ENCODE results near the gene LRRC58.
"Not testable (repeated sequence)": the region's sequence is repeated elsewhere in the genome, so short reads cannot be mapped to it uniquely, and the experiment has no call there.

Gene LRRC58

GRCh38 chr3:120331076-120331475 is 18.1 kb downstream of the LRRC58 start:
- TF ChIP-seq POLR2AphosphoS5 (IDR thresholded peaks at IDR 0.05; ENCODE audit: borderline replicate concordance, low read depth, low read length) (no peak), FOXP2 (optimal IDR thresholded peaks at IDR 0.05; ENCODE audit: control extremely low read depth, extremely low read length, insufficient read depth) (no peak), EZH2 (IDR thresholded peaks at IDR 0.05) (no peak)
- Histone ChIP-seq H3K36me3 (ENCODE audit: insufficient read depth, low read length) (peaks cover 82% of the 10 kb centered on the region), H3K9me3 (ENCODE audit: low read depth, low read length) (no peaks in the 10 kb centered on the region)

DNA sequence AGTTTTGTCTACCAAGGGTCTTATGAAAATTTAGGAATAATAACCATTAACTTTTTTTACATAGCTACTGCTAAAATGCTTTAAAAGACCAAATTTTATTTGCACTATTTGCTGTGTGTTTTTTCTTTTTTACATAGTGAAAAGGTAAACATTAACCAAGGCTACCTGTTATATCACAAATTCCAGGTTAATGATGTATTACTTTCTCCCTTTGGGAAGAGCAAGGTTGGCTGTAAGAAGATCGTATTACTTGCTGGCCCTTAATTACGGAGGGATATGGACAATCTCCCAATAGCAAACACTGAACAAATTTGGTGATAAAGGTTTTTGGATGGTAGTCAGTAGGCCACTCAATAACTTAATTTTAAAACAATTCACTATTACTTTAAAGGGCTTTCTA is 22.4 kb downstream of the LRRC58 start:
- no peak overlapping the region for H3K9ac ChIP-seq (ENCODE audit: insufficient read length)
- TF ChIP-seq EZH2 (IDR thresholded peaks at IDR 0.05), result no peak
- no peak for TF ChIP-seq FOXP2 (optimal IDR thresholded peaks at IDR 0.05; ENCODE audit: control extremely low read depth, extremely low read length, insufficient read depth)
- TF ChIP-seq POLR2AphosphoS5 (IDR thresholded peaks at IDR 0.05; ENCODE audit: borderline replicate concordance, low read depth, low read length), result no peak
- H3K36me3 ChIP-seq (ENCODE audit: insufficient read depth, low read length), result peaks cover 65% of the 10 kb centered on the region
- H3K4me3 ChIP-seq, result no peak overlapping the region
- H3K9me3 ChIP-seq (ENCODE audit: low read depth, low read length), result no peaks in the 10 kb centered on the region
- H3K27ac ChIP-seq, result no peak overlapping the region
- no peak for DNase-seq (ENCODE audit: low read depth, low spot score)

More at GRCh38 chr3:120331076-120331475, 18.1 kb downstream of the LRRC58 start:
- H3K9ac ChIP-seq (ENCODE audit: insufficient read length), result no peak overlapping the region
- H3K27ac ChIP-seq, result no peak overlapping the region
- H3K4me3 ChIP-seq, result no peak overlapping the region
- no peak for DNase-seq (ENCODE audit: low read depth, low spot score)

- H3K9ac ChIP-seq (ENCODE audit: insufficient read length), result no peak overlapping the region
- H3K4me3 ChIP-seq, result no peak overlapping the region
- H3K36me3 ChIP-seq (ENCODE audit: insufficient read depth, low read length), result peaks cover 47% of the 10 kb centered on the region
- no peaks in the 10 kb centered on the region for H3K9me3 ChIP-seq (ENCODE audit: low read depth, low read length)
- no peak overlapping the region for H3K27ac ChIP-seq
- TF ChIP-seq EZH2 (IDR thresholded peaks at IDR 0.05) (no peak), FOXP2 (optimal IDR thresholded peaks at IDR 0.05; ENCODE audit: control extremely low read depth, extremely low read length, insufficient read depth) (no peak), POLR2AphosphoS5 (IDR thresholded peaks at IDR 0.05; ENCODE audit: borderline replicate concordance, low read depth, low read length) (no peak)
- no peak for DNase-seq (ENCODE audit: low read depth, low spot score)
Observed at GRCh38 chr3:120324190-120324589, 25.0 kb downstream of the LRRC58 start.

DNA sequence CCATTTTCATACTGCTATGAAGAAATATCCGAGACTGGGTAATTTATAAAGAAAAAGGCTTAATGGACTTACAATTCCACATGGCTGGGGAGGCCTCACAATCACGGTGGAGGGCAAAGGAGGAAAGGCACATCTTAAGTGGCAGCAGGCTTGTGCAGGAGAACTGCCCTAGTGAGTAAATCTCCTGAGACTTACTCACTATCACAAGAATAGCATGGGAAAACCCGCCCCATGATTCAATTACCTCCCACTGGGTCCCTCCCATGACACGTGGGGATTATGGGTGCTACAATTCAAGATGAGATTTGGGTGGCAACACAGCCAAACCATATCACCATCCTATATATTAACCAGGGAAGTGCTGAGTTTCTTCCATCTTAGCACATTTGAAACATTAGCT is 25.4 kb downstream of the LRRC58 start:
- peaks cover 45% of the 10 kb centered on the region for H3K36me3 ChIP-seq (ENCODE audit: insufficient read depth, low read length)
- not testable (repeated sequence) for H3K9me3 ChIP-seq (ENCODE audit: low read depth, low read length); H3K9ac ChIP-seq (ENCODE audit: insufficient read length); H3K27ac ChIP-seq; DNase-seq (ENCODE audit: low read depth, low spot score); H3K4me3 ChIP-seq

DNA sequence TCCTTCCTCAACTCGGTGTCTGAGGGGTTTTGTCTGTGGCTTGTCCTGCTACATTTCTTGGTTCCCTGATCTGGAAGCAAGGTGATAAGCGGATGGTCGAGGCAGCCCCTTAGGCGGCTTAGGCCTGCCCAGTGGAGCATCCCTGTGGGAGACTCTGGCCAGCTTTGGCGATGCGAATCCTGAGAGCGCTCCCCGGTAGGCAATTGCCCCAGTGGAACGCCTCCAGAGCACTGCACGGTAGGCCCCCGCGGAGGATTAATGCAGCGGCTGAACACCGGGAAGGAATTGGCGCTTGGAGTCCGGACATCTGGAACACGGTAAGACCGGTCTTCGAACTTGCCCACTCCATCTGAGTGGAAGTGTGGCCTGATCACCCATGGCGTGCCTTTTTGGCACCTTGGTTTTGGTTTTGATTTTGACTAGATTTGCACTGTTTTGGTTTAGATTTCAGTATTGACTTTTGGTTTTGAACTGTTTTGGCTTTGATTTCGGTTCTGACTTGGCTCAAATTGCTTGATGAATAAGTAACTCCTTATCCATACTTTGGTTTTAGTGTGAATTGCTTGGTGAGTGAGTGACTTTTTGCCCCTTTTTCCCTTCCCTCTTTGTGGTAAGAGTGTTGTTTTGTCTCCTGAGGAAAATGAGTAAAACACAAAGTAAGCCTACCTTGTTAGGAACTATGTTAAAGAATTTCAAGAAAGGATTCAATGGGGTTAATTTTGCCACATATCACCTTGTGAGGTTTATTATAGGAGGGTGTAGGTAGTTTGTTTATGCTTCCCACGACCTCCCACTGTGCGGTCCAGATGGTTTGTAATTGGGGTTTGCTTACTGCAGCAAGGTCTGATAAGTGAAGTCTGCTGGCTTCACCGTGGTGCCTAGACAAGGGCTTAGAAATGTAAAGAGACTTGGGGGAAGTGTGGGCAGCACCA is 37.0 kb downstream of the LRRC58 start:
- Histone ChIP-seq H3K9me3 (ENCODE audit: low read depth, low read length) (no peaks in the 10 kb centered on the region), H3K27ac (no peak overlapping the region), H3K9ac (ENCODE audit: insufficient read length) (no peak overlapping the region), H3K4me3 (no peak overlapping the region), H3K36me3 (ENCODE audit: insufficient read depth, low read length) (peaks cover 7% of the 10 kb centered on the region; the same call in 1 of the 2 replicates)
- no peak for DNase-seq (ENCODE audit: low read depth, low spot score)
- no peak for TF ChIP-seq POLR2AphosphoS5 (IDR thresholded peaks at IDR 0.05; ENCODE audit: borderline replicate concordance, low read depth, low read length)
- no peak for TF ChIP-seq FOXP2 (optimal IDR thresholded peaks at IDR 0.05; ENCODE audit: control extremely low read depth, extremely low read length, insufficient read depth)
- TF ChIP-seq EZH2 (IDR thresholded peaks at IDR 0.05), result no peak

DNA sequence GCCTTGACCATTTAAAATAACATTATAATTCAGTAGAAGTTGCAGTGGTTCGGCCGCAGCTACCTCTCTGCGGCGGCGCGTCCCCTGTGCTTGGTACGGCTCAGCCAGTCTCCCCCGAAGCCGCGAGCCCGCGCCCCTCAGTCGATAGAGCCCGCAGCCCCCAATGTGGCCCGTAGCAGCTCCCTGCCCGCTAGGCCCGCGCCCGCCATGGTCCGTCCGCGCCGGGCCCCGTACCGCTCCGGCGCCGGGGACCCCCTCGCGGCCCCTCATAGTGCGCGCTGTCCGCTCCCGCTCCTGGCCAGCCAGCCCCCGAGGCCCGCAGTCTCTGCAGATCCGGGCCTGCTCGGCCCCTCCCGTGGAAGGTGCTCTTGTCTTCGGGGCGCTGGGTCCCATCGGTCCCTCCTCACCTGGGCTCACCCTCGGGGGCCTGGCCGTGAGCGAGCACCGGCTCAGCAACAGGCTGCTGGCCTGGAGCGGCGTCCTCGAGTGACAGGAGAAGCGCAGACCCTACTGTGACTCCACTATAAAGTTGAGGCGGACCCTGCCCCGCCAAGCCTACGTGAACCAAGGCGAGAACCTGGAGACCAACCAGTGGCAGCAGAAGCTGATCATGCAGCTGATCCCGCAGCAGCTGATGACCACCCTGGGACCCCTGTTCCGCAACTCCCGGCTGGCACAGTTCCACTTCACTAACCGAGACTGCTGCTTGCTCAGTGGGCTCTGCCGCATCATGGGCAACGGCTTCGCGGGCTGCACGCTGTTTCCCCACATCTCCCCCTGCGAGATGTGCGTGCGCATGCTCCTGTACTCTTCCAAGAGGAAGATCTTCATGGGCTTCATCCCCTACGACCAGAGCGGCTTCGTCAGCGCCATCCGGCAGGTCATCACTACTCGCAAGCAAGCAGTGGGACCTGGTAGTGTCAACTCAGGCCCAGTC is 42.4 kb downstream of the LRRC58 start:
- Histone ChIP-seq H3K36me3 (ENCODE audit: insufficient read depth, low read length) (no peaks in the 10 kb centered on the region), H3K9me3 (ENCODE audit: low read depth, low read length) (no peaks in the 10 kb centered on the region), H3K9ac (ENCODE audit: insufficient read length) (no peak overlapping the region), H3K27ac (no peak overlapping the region), H3K4me3 (no peak overlapping the region)
- DNase-seq (ENCODE audit: low read depth, low spot score), result no peak
- TF ChIP-seq EZH2 (IDR thresholded peaks at IDR 0.05) (no peak), FOXP2 (optimal IDR thresholded peaks at IDR 0.05; ENCODE audit: control extremely low read depth, extremely low read length, insufficient read depth) (no peak), POLR2AphosphoS5 (IDR thresholded peaks at IDR 0.05; ENCODE audit: borderline replicate concordance, low read depth, low read length) (no peak)

- H3K9me3 ChIP-seq (ENCODE audit: low read depth, low read length), result no peaks in the 10 kb centered on the region
- TF ChIP-seq EZH2 (IDR thresholded peaks at IDR 0.05) (no peak), POLR2AphosphoS5 (IDR thresholded peaks at IDR 0.05; ENCODE audit: borderline replicate concordance, low read depth, low read length) (no peak), FOXP2 (optimal IDR thresholded peaks at IDR 0.05; ENCODE audit: control extremely low read depth, extremely low read length, insufficient read depth) (no peak)
Observed at GRCh38 chr3:120304616-120305015, 44.5 kb downstream of the LRRC58 start.

GRCh38 chr3:120302361-120302760 is 46.8 kb downstream of the LRRC58 start:
- H3K27ac ChIP-seq, result no peak overlapping the region
- H3K9me3 ChIP-seq (ENCODE audit: low read depth, low read length), result no peaks in the 10 kb centered on the region
- H3K9ac ChIP-seq (ENCODE audit: insufficient read length), result no peak overlapping the region
- H3K4me3 ChIP-seq, result no peak overlapping the region
- DNase-seq (ENCODE audit: low read depth, low spot score), result no peak
- TF ChIP-seq POLR2AphosphoS5 (IDR thresholded peaks at IDR 0.05; ENCODE audit: borderline replicate concordance, low read depth, low read length) (no peak), EZH2 (IDR thresholded peaks at IDR 0.05) (no peak), FOXP2 (optimal IDR thresholded peaks at IDR 0.05; ENCODE audit: control extremely low read depth, extremely low read length, insufficient read depth) (no peak)
- H3K36me3 ChIP-seq (ENCODE audit: insufficient read depth, low read length), result no peaks in the 10 kb centered on the region

More at GRCh38 chr3:120304616-120305015, 44.5 kb downstream of the LRRC58 start:
- H3K27ac ChIP-seq, result no peak overlapping the region
- H3K4me3 ChIP-seq, result no peak overlapping the region
- H3K9ac ChIP-seq (ENCODE audit: insufficient read length), result no peak overlapping the region
- no peak for DNase-seq (ENCODE audit: low read depth, low spot score)
- no peaks in the 10 kb centered on the region for H3K36me3 ChIP-seq (ENCODE audit: insufficient read depth, low read length)

Data from SK-N-MC (cell line).